ENCODE measurements around the gene REELD1. TPM values are rescaled to one million over a fixed set of nuclear protein-coding genes. Genes with fewer than 3 reads are reported as not detected.

The REELD1 gene
- total RNA-seq, 2 donors from 2014 or later, result 1.1 to 12.8 TPM

- 73% methylated on average over 5 of the region's 5 CpGs for WGBS
- intact Hi-C loops (cut with DNase I), result no loop called here
- no peak overlapping the region for H3K27ac ChIP-seq
Observed at GRCh38 chr4:146236216-146236615, 21.9 kb downstream of the REELD1 start.

DNA sequence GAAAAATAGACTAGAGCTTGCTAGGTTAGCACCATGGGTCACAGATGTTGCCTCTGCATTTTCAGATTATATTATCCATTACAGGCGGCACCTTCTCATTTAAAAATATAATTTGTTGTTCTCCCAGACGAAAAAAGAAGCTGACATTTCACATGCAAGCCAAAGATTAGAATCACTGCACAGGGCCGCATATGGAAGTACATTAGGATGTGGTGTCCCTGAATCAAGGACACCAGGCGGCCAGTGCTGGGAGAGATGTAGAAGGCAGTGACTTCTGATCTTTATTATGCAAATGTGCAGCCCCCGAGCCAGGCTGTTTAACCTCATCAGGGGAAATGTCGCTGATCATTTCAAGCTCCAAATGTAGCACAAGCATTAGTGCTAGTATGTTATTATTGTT, 22.8 kb downstream of the REELD1 start:
- 92% methylated on average over 6 of the region's 6 CpGs for WGBS

More at GRCh38 chr4:146236216-146236615, 21.9 kb downstream of the REELD1 start:
- Histone ChIP-seq H3K4me1 (replicated peaks) (no peaks in the 10 kb centered on the region), H3K36me3 (no peaks in the 10 kb centered on the region), H3K9me3 (no peaks in the 10 kb centered on the region), H3K27me3 (replicated peaks; ENCODE audit: insufficient read depth) (no peaks in the 10 kb centered on the region), H3K4me3 (no peak overlapping the region)
- no peak for DNase-seq (ENCODE audit: low spot score)
- TF ChIP-seq POLR2A (IDR thresholded peaks at IDR 0.05) (no peak), POLR2AphosphoS5 (IDR thresholded peaks at IDR 0.05) (no peak)
- TF ChIP-seq, protein P1, sequence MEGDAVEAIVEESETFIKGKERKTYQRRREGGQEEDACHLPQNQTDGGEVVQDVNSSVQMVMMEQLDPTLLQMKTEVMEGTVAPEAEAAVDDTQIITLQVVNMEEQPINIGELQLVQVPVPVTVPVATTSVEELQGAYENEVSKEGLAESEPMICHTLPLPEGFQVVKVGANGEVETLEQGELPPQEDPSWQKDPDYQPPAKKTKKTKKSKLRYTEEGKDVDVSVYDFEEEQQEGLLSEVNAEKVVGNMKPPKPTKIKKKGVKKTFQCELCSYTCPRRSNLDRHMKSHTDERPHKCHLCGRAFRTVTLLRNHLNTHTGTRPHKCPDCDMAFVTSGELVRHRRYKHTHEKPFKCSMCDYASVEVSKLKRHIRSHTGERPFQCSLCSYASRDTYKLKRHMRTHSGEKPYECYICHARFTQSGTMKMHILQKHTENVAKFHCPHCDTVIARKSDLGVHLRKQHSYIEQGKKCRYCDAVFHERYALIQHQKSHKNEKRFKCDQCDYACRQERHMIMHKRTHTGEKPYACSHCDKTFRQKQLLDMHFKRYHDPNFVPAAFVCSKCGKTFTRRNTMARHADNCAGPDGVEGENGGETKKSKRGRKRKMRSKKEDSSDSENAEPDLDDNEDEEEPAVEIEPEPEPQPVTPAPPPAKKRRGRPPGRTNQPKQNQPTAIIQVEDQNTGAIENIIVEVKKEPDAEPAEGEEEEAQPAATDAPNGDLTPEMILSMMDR (IDR thresholded peaks at IDR 0.05), result no peak

DNA sequence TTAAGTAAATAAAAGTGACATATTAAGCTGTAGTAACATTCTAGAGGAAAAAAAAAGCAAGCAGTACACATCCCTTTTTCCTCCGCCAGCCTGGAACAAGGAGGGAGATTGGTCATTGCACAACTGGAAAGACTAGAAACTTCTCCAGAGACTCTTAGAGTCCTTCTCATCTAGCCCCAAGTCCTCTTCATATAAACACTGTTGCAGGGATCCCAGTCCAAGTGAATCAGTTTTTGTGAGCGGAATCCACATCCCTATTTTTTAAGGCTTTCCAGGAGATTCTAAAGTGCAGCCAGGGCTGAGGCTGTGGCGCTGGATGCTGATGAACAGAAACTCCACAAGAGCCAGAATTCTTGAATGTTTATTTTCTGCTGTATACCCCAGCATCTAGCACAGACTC, 23.8 kb downstream of the REELD1 start:
- no peaks in the 10 kb centered on the region for H3K27me3 ChIP-seq (replicated peaks; ENCODE audit: insufficient read depth)
- H3K36me3 ChIP-seq, result no peaks in the 10 kb centered on the region
- intact Hi-C loops (cut with DNase I), result no loop called here
- no peaks in the 10 kb centered on the region for H3K9me3 ChIP-seq
- WGBS, result 93% methylated on average over 3 of the region's 3 CpGs
- no peak for TF ChIP-seq POLR2A (IDR thresholded peaks at IDR 0.05)
- DNase-seq (ENCODE audit: low spot score), result no peak
- no peak overlapping the region for H3K4me3 ChIP-seq
- H3K4me1 ChIP-seq (replicated peaks), result no peaks in the 10 kb centered on the region
- no peak overlapping the region for H3K27ac ChIP-seq

More for the DNA sequence above, 22.8 kb downstream of the REELD1 start:
- Histone ChIP-seq H3K4me3 (no peak overlapping the region), H3K27me3 (replicated peaks; ENCODE audit: insufficient read depth) (no peaks in the 10 kb centered on the region), H3K9me3 (no peaks in the 10 kb centered on the region), H3K36me3 (no peaks in the 10 kb centered on the region), H3K27ac (no peak overlapping the region), H3K4me1 (replicated peaks) (no peaks in the 10 kb centered on the region)
- intact Hi-C loops (cut with DNase I), result no loop called here
- TF ChIP-seq, protein P1 (IDR thresholded peaks at IDR 0.05), result no peak
- TF ChIP-seq POLR2AphosphoS5 (IDR thresholded peaks at IDR 0.05) (no peak), POLR2A (IDR thresholded peaks at IDR 0.05) (no peak)
- no peak for DNase-seq (ENCODE audit: low spot score)

- intact Hi-C loops (cut with DNase I), result no loop called here
- 79% methylated on average over 23 of the region's 24 CpGs for WGBS
- Histone ChIP-seq H3K36me3 (no peaks in the 10 kb centered on the region), H3K4me3 (no peak overlapping the region), H3K9me3 (no peaks in the 10 kb centered on the region), H3K4me1 (replicated peaks) (no peaks in the 10 kb centered on the region), H3K27ac (no peak overlapping the region), H3K27me3 (replicated peaks; ENCODE audit: insufficient read depth) (no peaks in the 10 kb centered on the region)
- no peak for DNase-seq (ENCODE audit: low spot score)
- no peak for TF ChIP-seq POLR2A (IDR thresholded peaks at IDR 0.05)
- TF ChIP-seq, protein P1 (IDR thresholded peaks at IDR 0.05), result no peak
- no peak for TF ChIP-seq POLR2AphosphoS5 (IDR thresholded peaks at IDR 0.05)
Observed at GRCh38 chr4:146243141-146243882, 29.0 kb downstream of the REELD1 start.

DNA sequence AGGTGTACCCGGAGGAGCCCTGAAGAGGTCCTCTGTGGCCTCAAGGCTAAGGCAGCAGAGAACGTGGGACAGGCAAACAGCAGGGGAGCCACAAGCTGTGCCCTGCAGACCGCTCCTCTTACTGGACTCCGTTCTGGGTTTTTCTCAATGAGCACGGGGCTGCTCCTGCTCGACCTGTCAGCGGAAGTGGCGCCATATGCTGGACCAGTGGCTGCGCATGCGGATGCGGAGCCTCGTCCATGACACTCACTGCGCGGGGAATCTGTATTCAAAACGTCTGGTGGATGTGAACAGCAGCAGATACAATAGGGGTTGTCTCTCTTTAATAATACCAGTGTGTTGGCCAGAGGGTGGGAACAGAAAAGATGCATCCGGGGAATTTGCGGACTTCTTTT, 29.5 kb downstream of the REELD1 start:
- H3K4me3 ChIP-seq, result no peak overlapping the region
- H3K36me3 ChIP-seq, result no peaks in the 10 kb centered on the region
- H3K4me1 ChIP-seq (replicated peaks), result no peaks in the 10 kb centered on the region
- intact Hi-C loops (cut with DNase I), result no loop called here
- DNase-seq (ENCODE audit: low spot score), result no peak
- TF ChIP-seq, protein P1 (IDR thresholded peaks at IDR 0.05), result no peak
- no peak for TF ChIP-seq POLR2AphosphoS5 (IDR thresholded peaks at IDR 0.05)
- no peak for TF ChIP-seq POLR2A (IDR thresholded peaks at IDR 0.05)
- 94% methylated on average over 17 of the region's 17 CpGs for WGBS
- no peaks in the 10 kb centered on the region for H3K27me3 ChIP-seq (replicated peaks; ENCODE audit: insufficient read depth)
- no peak overlapping the region for H3K27ac ChIP-seq
- H3K9me3 ChIP-seq, result no peaks in the 10 kb centered on the region
